HL-60 (cell line): Measurements from ENCODE around the gene LPCAT1.

Experiments
- DNase-seq, 2 experiments: peaks; one replicate each; pipeline ENCODE4 v3.0.0-alpha.2; 2010 to 2020; ENCODE audit warnings: low read depth in 1 of 2, low spot score in 1 of 2
- H3K27ac ChIP-seq: fragments of 250-450 bp; sonication (Bioruptor Pico); replicated peaks from 2 replicates; pipeline ENCODE4 v1.5.1; 2020; ENCODE audit warnings: mild to moderate bottlenecking, moderate library complexity
- H3K27me3 ChIP-seq: fragments of 250-450 bp; sonication (Bioruptor Pico); 2 replicates; pipeline ENCODE4 v1.5.1; 2021; ENCODE audit warnings: mild to moderate bottlenecking, moderate library complexity; ENCODE audit not compliant: insufficient read depth, poor library complexity, severe bottlenecking
- H3K4me3 ChIP-seq: replicated peaks from 2 replicates; pipeline ENCODE4 v1.5.1; 2011; ENCODE audit warnings: mild to moderate bottlenecking, control low read depth, low read length; ENCODE audit not compliant: insufficient read depth
- GABPA ChIP-seq: IDR thresholded peaks from 2 replicates; pipeline ENCODE4 v1.6.1; 2012; ENCODE audit warnings: low read depth
- POLR2AphosphoS5 ChIP-seq: IDR thresholded peaks from 2 replicates; pipeline ENCODE4 v1.6.1; 2012; ENCODE audit warnings: low read depth
- SPI1 ChIP-seq: IDR thresholded peaks from 2 replicates; pipeline ENCODE4 v1.6.1; 2012; ENCODE audit warnings: low read depth, mild to moderate bottlenecking, borderline replicate concordance
- TF ChIP-seq, protein P1 (sequence below): IDR thresholded peaks from 2 replicates; pipeline ENCODE4 v1.6.1; 2012; ENCODE audit warnings: low read depth; ENCODE audit not compliant: insufficient replicate concordance
- TF ChIP-seq, protein P2 (sequence below): IDR thresholded peaks from one replicate; pipeline ENCODE4 v1.5.1; 2011; ENCODE audit warnings: low read length, control low read depth, inconsistent platforms; ENCODE audit not compliant: insufficient read depth

LPCAT1 gene

DNA sequence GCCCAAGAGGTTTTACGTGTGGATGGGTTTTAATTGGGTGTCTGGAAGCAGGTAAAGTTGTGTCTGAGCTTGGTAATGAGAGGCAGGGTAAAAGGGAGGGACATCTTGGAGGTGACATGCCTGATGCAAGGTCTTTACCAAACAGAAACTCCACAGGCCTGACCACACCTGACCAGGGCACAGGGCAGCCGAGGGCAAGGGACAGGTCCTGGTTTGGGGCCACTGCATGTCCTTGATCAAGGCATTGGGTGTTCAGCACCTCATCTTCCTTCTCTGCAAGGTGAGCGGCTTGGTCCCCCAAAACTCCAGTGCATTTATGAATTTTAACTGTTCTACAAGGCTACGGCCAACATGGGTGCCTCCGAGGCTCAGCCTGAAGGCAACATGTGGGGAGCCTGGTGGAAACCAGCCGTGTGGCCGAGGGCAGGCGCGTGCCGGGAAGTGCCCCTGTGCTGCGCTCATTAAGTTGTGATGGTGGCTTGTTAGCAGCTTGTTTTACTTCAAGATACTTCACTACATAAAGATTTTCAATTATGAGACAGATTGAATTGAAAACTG, 30.7 kb upstream of the LPCAT1 start:
- no peak overlapping the region for H3K27ac ChIP-seq
- H3K27me3 ChIP-seq, result no peaks in the 10 kb centered on the region
- no peak for DNase-seq
- H3K4me3 ChIP-seq, result no peak overlapping the region
- TF ChIP-seq, protein P1, sequence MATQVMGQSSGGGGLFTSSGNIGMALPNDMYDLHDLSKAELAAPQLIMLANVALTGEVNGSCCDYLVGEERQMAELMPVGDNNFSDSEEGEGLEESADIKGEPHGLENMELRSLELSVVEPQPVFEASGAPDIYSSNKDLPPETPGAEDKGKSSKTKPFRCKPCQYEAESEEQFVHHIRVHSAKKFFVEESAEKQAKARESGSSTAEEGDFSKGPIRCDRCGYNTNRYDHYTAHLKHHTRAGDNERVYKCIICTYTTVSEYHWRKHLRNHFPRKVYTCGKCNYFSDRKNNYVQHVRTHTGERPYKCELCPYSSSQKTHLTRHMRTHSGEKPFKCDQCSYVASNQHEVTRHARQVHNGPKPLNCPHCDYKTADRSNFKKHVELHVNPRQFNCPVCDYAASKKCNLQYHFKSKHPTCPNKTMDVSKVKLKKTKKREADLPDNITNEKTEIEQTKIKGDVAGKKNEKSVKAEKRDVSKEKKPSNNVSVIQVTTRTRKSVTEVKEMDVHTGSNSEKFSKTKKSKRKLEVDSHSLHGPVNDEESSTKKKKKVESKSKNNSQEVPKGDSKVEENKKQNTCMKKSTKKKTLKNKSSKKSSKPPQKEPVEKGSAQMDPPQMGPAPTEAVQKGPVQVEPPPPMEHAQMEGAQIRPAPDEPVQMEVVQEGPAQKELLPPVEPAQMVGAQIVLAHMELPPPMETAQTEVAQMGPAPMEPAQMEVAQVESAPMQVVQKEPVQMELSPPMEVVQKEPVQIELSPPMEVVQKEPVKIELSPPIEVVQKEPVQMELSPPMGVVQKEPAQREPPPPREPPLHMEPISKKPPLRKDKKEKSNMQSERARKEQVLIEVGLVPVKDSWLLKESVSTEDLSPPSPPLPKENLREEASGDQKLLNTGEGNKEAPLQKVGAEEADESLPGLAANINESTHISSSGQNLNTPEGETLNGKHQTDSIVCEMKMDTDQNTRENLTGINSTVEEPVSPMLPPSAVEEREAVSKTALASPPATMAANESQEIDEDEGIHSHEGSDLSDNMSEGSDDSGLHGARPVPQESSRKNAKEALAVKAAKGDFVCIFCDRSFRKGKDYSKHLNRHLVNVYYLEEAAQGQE, result no peak
- TF ChIP-seq GABPA, result no peak
- TF ChIP-seq, protein P2, sequence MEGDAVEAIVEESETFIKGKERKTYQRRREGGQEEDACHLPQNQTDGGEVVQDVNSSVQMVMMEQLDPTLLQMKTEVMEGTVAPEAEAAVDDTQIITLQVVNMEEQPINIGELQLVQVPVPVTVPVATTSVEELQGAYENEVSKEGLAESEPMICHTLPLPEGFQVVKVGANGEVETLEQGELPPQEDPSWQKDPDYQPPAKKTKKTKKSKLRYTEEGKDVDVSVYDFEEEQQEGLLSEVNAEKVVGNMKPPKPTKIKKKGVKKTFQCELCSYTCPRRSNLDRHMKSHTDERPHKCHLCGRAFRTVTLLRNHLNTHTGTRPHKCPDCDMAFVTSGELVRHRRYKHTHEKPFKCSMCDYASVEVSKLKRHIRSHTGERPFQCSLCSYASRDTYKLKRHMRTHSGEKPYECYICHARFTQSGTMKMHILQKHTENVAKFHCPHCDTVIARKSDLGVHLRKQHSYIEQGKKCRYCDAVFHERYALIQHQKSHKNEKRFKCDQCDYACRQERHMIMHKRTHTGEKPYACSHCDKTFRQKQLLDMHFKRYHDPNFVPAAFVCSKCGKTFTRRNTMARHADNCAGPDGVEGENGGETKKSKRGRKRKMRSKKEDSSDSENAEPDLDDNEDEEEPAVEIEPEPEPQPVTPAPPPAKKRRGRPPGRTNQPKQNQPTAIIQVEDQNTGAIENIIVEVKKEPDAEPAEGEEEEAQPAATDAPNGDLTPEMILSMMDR, result no peak
- no peak for TF ChIP-seq SPI1
- TF ChIP-seq POLR2AphosphoS5, result no peak

DNA sequence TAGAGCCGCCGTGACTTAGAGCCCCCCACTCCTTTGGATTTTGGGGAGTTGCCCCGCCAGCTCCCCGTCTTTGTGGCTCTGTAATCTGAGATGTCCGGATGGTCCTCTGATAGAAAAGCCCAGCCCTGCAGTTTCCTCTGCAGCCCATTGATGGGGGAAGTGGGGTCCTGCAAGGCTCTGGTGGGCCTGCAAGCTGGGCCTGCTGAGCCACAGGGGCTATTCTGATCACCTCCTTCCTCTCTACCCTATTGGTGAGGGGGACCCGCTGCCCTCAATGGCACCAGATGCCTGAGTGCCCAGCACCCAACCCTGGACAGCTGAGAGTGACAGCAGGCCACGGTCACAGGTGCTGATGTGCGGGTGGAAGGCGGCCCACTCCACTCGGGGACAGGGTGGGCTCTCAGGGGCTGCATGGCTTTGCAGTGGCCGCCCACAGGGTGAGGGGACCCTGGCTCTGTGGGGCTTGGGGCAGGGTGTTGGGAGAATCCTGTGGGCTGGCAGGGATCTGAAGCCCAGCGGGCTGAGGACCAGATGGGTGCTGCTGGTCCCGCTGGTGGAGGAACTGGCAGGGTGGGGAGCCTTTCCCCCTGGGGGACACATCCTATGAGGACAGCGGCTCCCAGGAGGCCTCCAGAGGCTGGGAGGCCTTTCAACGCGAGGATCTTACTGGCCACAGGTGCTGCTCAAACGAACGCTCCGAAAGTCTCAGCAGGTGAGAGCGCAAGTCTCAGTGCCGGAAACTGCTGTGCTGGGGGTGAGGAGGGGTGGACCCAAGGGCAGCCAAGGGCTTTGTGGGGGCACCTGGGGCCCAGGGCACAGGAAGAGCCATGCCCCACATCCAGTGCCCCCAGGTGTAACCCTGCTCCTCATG, 30.0 kb upstream of the LPCAT1 start:
- no peaks in the 10 kb centered on the region for H3K27me3 ChIP-seq
- no peak for DNase-seq
- TF ChIP-seq, protein P1, result no peak
- TF ChIP-seq POLR2AphosphoS5 (no peak), GABPA (no peak), SPI1 (no peak)
- TF ChIP-seq, protein P2, result no peak

DNA sequence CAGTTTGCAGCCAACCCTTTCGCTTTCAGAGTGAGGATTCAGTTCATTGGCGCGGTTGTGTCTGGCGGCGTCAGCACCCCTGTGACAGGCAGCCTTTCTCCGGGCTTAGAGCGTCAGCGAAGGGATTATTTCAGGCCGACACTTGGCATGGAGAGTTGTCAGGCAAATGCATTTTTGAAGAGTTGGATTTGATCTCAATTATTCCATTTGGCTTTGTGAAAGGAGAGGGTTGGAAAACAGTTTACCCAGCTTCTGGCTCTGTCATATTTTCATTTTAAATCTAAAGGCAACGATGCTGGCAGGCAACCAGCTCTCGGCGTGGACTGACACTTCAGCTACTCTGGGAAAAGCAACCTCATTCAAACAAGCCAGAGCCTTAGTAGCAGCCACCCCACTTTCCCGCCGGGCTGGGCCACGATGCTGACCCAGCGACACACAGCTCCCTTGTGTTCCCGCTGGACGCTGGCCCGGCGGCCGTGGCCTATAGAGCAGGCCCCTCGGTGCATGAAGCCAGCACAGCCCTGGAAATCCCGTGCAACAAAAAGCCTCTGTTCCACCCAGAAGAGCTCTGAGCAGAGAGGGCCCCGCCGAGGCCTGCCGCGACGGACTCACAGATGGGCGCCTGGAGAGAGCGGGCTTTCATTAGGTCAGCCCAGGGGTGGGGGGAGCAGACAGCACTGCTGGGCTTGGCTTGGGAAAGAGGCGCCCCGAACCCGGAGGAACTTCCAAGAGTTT, 28.9 kb upstream of the LPCAT1 start:
- Histone ChIP-seq H3K27me3 (no peaks in the 10 kb centered on the region), H3K4me3 (no peak overlapping the region), H3K27ac (no peak overlapping the region)
- TF ChIP-seq SPI1 (no peak), POLR2AphosphoS5 (no peak)
- no peak for DNase-seq

More for the DNA sequence above, 30.0 kb upstream of the LPCAT1 start:
- Histone ChIP-seq H3K27ac (no peak overlapping the region), H3K4me3 (no peak overlapping the region)
